GM13976 (cell line): Measurements from ENCODE around the gene PGR.

Experiments
- DNase-seq: peaks from one replicate; pipeline ENCODE4 v3.0.0; 2012; ENCODE audit warnings: low spot score
- CTCF ChIP-seq: IDR thresholded peaks from 2 replicates; pipeline ENCODE4 v1.5.1; 2012; ENCODE audit warnings: borderline replicate concordance, mild to moderate bottlenecking; ENCODE audit not compliant: insufficient read depth; ENCODE audit errors: extremely low read depth, missing control alignments, control extremely low read depth
- in situ Hi-C: fragments of 300-500 bp; cut with MboI; formaldehyde crosslinking; loops from one replicate; pipeline ENCODE4 v1.12.0; 2022; ENCODE audit warnings: low sequenced_read_pairs, mixed read lengths, inconsistent platforms; ENCODE audit not compliant: unreplicated experiment

The PGR gene

GRCh38 chr11:101090679-101091270 is 38.8 kb downstream of the PGR start:
- TF ChIP-seq CTCF: no peak
- DNase-seq: no peak
- in situ Hi-C loops: no loop called here

GRCh38 chr11:101083335-101083734 is 46.3 kb downstream of the PGR start:
- no peak for DNase-seq
- TF ChIP-seq CTCF: no peak
- in situ Hi-C loops: no loop called here

GRCh38 chr11:101082813-101083212 is 46.8 kb downstream of the PGR start:
- TF ChIP-seq CTCF: no peak
- DNase-seq: no peak
- in situ Hi-C loops: no loop called here

GRCh38 chr11:101063706-101064105 is 65.9 kb downstream of the PGR start:
- no peak for TF ChIP-seq CTCF
- no peak for DNase-seq
- in situ Hi-C loops: no loop called here

GRCh38 chr11:101061606-101062005 is 68.0 kb downstream of the PGR start:
- in situ Hi-C loops: no loop called here
- TF ChIP-seq CTCF: no peak
- no peak for DNase-seq

GRCh38 chr11:101059331-101059730 is 70.3 kb downstream of the PGR start:
- no peak for TF ChIP-seq CTCF
- in situ Hi-C loops: no loop called here
- no peak for DNase-seq
